HG02588 (cell line): Measurements from ENCODE around the gene AP4S1.
A peak's percentile ranks its signal among the peaks of the same experiment; 100 is the strongest.
"Not testable (repeated sequence)": the region's sequence is repeated elsewhere in the genome, so short reads cannot be mapped to it uniquely, and the experiment has no call there.

Experiments
- ATAC-seq: cut with Tn5 transposase; IDR thresholded peaks from one replicate; pipeline ENCODE4 v1.9.1; 2021; ENCODE audit warnings: mild to moderate bottlenecking, moderate library complexity; ENCODE audit not compliant: unreplicated experiment

The AP4S1 gene

DNA sequence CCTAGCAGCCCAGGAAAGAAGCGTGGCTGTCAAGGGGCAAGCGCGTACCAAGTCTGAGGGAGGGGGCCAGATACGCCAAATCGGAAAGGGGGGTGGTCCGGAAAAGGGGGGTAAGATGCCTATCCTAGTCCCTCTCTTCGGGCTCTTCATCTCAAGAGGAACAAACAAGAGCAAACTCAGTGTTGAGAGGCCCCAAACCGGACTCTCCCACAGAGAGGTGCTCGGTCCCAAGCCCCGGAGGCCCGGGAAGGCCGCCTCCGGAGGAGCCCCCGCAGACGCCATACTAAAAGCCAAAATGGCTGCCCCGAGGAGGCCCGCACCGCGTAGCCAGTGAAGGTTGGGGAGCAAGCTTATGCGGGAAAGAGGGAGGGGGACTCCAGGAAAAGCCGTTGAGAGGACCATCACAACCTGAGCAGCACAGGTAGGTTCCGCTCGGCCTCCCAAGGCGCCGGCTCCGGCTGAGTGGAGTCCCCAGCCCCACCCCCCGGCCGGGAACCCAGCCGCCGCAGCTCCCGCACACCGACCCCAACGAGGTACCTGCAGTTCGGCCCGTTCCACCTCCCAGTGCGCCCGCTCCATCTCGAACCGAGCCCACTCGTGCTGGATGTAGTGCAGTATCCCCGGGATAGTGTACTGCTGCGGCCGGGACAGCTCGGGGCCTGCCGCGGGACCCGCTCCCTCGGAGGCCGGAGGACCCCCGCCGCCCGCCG, at the start of gene AP4S1:
Gene AP4S1, plus strand, starts transcription at position 283 of the 710 bp plus-strand sequence. CDS start 40,548 bp downstream, outside the sequence.
- peak; percentile 24 for ATAC-seq

DNA sequence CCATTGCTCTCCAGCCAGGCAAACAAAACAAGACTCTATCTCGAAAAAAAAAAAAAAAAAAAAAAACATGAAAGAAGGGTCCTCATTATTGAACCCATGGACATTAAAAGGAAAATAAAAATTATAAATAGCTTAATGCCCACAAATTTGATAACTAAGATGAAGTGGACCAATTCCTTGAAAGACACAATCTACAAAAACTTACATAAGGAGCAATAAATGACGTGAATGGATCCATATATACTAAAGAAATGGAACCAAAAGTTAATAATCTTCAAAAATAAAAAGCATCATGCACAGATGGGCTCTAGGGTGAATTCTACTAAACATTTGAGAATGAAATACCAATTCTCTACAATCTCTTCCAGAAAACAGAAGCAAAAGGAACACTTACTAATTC, 47.7 kb upstream of the AP4S1 start:
- no peak for ATAC-seq

- ATAC-seq, result not testable (repeated sequence)
Observed at GRCh38 chr14:30980106-30980704, 45.2 kb upstream of the AP4S1 start.

GRCh38 chr14:30980980-30981379, 44.5 kb upstream of the AP4S1 start:
- ATAC-seq, result no peak

GRCh38 chr14:30982533-30982932, 42.9 kb upstream of the AP4S1 start:
- ATAC-seq, result no peak

GRCh38 chr14:30983858-30984257, 41.6 kb upstream of the AP4S1 start:
- ATAC-seq, result no peak

DNA sequence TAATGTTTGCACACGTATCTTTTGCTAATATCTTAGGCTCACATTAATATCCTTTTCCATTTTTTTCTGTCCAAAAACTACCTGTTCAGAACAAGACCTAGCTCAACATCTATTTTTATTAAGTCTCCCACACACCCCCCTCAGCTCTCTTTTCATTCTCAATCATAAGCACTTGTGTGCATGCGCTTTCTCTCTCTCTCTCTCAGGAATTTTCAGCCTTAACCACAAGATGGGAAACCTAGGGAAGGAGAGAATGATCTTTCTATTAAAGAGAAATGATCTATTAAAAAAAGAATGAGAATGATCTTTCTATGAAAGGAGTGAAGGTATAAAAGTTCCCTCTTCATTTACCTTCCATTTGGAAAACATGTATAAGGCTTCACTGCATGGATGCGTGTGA, 39.7 kb upstream of the AP4S1 start:
- no peak for ATAC-seq

- ATAC-seq, result no peak
Observed at GRCh38 chr14:30988509-30988908, 36.9 kb upstream of the AP4S1 start.

GRCh38 chr14:30990770-30991169, 34.7 kb upstream of the AP4S1 start:
- no peak for ATAC-seq

DNA sequence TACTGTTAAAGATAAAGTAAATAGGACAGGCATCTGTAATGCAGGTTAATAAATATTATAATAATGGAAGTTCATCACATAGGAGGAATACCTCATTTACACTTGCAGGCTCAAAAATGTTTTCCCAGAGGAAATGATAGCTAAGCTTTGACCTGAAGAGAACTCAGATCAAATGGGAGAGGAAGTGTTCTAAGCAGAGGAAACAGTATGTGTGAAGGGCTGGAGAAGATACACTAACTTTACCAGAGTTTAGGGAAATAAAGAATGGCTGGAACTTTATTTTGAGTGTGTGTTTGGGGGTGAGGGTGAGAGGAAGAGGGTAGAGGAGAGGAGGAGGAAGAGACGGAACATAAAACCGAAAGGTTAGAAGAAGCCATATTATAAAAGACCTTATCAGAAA, 34.0 kb upstream of the AP4S1 start:
- no peak for ATAC-seq

DNA sequence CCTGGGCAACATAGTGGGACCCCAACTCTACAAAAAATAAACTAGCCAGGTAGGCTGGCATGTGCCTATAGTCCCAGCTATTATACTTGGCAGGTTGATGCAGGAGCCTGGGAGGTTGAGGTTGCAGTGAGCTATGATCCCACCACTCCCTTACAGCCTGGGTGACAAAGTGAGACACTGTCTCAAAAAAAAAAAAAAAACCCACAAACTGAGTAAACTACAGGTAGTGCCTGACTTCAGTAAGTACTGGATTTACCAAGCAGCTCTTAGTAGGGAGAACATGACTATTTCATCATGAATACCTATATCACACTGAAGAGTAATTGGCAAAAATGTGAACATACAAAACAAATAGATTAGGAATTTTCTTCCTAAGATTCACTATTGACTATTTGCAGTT, 32.4 kb upstream of the AP4S1 start:
- ATAC-seq, result no peak

- peak; percentile 69 for ATAC-seq
Observed at GRCh38 chr14:30994681-30995620, 30.5 kb upstream of the AP4S1 start.

DNA sequence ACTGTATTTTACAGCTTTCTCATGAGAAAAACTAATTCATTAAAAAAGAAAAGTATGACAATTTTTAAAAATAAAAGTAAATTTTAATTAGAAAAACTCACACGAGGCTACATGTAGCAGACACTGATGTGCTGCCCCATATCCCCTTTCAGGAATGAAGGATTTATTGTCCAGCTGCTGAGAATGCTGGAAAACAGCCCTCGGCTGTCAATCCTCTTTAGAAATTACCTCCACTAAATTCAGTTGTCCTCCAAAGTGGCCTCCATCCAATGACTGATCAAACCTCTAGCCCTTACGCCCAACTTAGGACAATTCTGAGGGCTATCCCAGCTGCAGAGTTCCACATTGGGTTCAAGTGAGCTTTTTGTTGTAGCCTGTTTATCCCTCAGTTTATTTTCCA, 29.8 kb upstream of the AP4S1 start:
- no peak for ATAC-seq

DNA sequence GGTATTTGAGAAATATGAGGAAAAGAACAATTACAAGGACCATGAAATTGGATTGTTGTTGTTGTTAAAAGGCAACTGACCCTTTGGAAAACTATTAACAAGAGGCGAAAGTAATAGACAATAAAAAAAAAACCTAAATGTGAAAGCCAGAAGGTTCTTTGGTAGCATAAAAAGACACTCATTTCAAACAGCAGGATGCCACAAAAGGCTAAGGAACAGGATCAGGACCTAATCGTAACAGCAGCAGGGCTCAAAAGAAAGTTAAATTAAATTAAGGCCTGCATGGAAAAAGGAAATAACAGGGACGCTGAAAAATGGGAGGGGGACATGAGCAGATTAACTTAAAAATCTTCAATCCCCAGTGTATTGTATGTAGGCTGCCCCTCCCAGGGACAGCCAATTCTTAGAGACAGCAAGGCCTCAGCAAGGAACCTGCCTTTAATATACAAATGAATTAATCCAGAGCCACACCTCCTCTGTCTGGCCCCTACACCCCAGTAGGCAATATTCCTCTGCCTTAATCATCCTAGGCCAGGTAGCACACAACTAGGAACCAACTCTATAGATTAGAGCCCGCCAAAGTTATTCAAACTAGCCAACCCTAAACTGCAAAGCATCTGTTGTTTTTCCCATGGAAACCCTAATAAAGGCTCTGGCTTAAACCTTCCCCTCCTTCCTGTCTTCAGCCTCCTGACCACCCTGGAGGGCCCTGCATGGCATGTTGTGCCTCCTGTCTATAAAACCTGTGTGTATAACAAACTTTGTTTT, 28.4 kb upstream of the AP4S1 start:
- ATAC-seq, result no peak

DNA sequence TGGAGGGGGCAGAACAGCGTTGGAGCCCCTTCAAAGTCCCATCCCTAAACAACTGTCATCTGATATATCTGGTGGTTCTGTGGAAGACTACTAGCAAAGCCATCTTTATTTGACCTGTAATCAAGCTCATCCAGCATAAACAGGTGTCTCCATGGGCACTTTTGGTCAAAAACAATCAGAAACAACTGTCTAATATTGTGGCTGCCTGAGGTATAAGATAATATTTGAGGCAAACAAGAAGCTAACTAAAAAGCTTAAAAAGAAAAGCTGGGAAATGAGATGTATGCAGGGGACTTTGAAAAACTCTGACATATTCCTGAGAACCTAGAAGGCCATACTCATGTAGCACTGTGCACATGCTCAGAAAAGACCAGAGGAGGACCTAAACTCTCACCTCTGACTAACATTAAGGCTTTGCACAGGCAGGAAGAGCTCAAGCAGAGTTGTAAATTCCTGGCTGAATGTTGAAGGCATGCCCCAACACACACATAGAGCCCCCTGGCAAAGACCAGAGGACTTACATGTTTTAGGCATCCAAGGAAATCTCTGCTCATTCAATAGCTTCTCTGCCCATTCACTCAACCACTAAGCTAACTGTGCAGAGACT, 27.2 kb upstream of the AP4S1 start:
- ATAC-seq, result no peak

- ATAC-seq, result no peak
Observed at GRCh38 chr14:30999038-30999773, 26.2 kb upstream of the AP4S1 start.

- no peak for ATAC-seq
Observed at GRCh38 chr14:31000629-31001338, 24.7 kb upstream of the AP4S1 start.

DNA sequence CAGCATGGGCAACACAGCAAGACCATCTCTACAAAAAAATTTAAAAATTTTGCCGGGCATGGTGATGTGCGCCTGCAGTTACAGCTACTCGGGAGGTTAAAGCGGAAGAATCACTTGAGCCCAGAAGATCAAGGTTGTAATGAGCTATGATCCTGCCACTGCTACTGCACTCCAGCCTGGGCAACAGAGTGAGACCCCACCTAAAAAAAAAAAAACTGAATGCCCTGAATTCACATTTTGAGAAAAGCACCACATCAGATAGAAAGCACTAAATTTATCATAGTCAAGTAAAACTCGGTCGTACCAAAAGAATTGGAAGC, 24.1 kb upstream of the AP4S1 start:
- no peak for ATAC-seq

GRCh38 chr14:31003284-31003683, 22.2 kb upstream of the AP4S1 start:
- no peak for ATAC-seq
